Neutrophil (primary cell): ENCODE measurements around the gene SLC5A10.

Source experiments
- H3K27ac ChIP-seq: fragments of 200-600 bp; sonication (generic); 2 replicates; pipeline ENCODE4 v1.5.1; 2016; ENCODE audit warnings: mild to moderate bottlenecking, moderate library complexity
- H3K27me3 ChIP-seq: fragments of 200-600 bp; sonication (generic); 2 replicates; pipeline ENCODE4 v1.6.0; 2016; ENCODE audit warnings: mild to moderate bottlenecking
- H3K36me3 ChIP-seq: fragments of 200-600 bp; sonication (generic); 2 replicates; pipeline ENCODE4 v1.5.1; 2017
- H3K4me1 ChIP-seq, 2 experiments: fragments of 200-600 bp in 1 of 2; sonication (generic) in 1 of 2; 1 replicate in 1 of 2; 2 replicates in 1 of 2; pipeline versions ENCODE4 v1.5.1 to v1.6.1; 2013 to 2016; ENCODE audit warnings: low read depth in 1 of 2, low read length in 1 of 2, mild to moderate bottlenecking in 1 of 2, moderate library complexity in 1 of 2; ENCODE audit not compliant: control insufficient read depth in 1 of 2, insufficient read depth in 1 of 2
- H3K4me3 ChIP-seq, 2 experiments: fragments of 200-600 bp in 1 of 2; sonication (generic) in 1 of 2; 1 replicate in 1 of 2; 2 replicates in 1 of 2; pipeline ENCODE4 v1.5.1; 2013 to 2016; ENCODE audit warnings: low read depth in 1 of 2, low read length in 1 of 2, mild to moderate bottlenecking in 1 of 2, moderate library complexity in 1 of 2
- H3K9me3 ChIP-seq: fragments of 200-600 bp; sonication (generic); 2 replicates; pipeline ENCODE4 v1.5.1; 2016
- CTCF ChIP-seq: fragments of 200-600 bp; sonication (generic); IDR thresholded peaks from 2 replicates; pipeline ENCODE4 v1.5.1; 2016; ENCODE audit warnings: antibody characterized with exemption

The SLC5A10 gene

GRCh38 chr17:19003543-19004420 lies 51.8 kb downstream of the SLC5A10 start:
- Histone ChIP-seq H3K36me3 (no peaks in the 10 kb centered on the region), H3K27ac (no peak overlapping the region), H3K9me3 (no peaks in the 10 kb centered on the region), H3K4me3 (peak overlapping the region; percentile 38 to 43), H3K4me1 (peaks cover 3 to 7% of the 10 kb centered on the region in 2 experiments), H3K27me3 (peaks cover 72% of the 10 kb centered on the region)
- no peak for TF ChIP-seq CTCF

GRCh38 chr17:19004421-19005136 lies 52.6 kb downstream of the SLC5A10 start, which contains the start of gene FAM83G:
TSS of gene FAM83G (minus strand) at chr17:19004764. CDS start at chr17:19004041, 723 bp downstream.
- peaks cover 72% of the 10 kb centered on the region for H3K27me3 ChIP-seq
- H3K27ac ChIP-seq, result no peak within 1 kb of the TSS
- H3K4me1 ChIP-seq, result peaks cover 3 to 7% of the 10 kb centered on the region in 2 experiments
- no peaks in the 10 kb centered on the region for H3K36me3 ChIP-seq
- no peak for TF ChIP-seq CTCF
- no peaks in the 10 kb centered on the region for H3K9me3 ChIP-seq
- peak within 1 kb of the TSS; percentile 38 to 43 for H3K4me3 ChIP-seq

GRCh38 chr17:19005137-19005773 lies 53.3 kb downstream of the SLC5A10 start:
- Histone ChIP-seq H3K9me3 (no peaks in the 10 kb centered on the region), H3K4me1 (peaks cover 3 to 7% of the 10 kb centered on the region in 2 experiments), H3K4me3 (no peak overlapping the region), H3K36me3 (no peaks in the 10 kb centered on the region), H3K27me3 (peaks cover 72% of the 10 kb centered on the region), H3K27ac (no peak overlapping the region)
- TF ChIP-seq CTCF, result no peak

- no peak for TF ChIP-seq CTCF
- Histone ChIP-seq H3K4me1 (peaks cover 3 to 7% of the 10 kb centered on the region in 2 experiments), H3K4me3 (no peak overlapping the region), H3K36me3 (no peaks in the 10 kb centered on the region), H3K9me3 (no peaks in the 10 kb centered on the region), H3K27ac (no peak overlapping the region), H3K27me3 (peaks cover 65% of the 10 kb centered on the region)
Observed at GRCh38 chr17:19005789-19006430, 53.9 kb downstream of the SLC5A10 start.

GRCh38 chr17:19006698-19007097 lies 54.7 kb downstream of the SLC5A10 start:
- Histone ChIP-seq H3K4me3 (no peak overlapping the region), H3K27me3 (peaks cover 58% of the 10 kb centered on the region), H3K27ac (no peak overlapping the region), H3K9me3 (no peaks in the 10 kb centered on the region), H3K4me1 (peaks cover 3 to 7% of the 10 kb centered on the region in 2 experiments), H3K36me3 (no peaks in the 10 kb centered on the region)
- TF ChIP-seq CTCF, result no peak
